HG03521 (cell line): ENCODE results near the gene PTK7.
"Not testable (repeated sequence)": the region's sequence is repeated elsewhere in the genome, so short reads cannot be mapped to it uniquely, and the experiment has no call there.

ENCODE experiments used
- ATAC-seq: cut with Tn5 transposase; IDR thresholded peaks from one replicate; pipeline ENCODE4 v1.9.1; 2021; ENCODE audit warnings: mild to moderate bottlenecking, moderate library complexity; ENCODE audit not compliant: unreplicated experiment

PTK7 gene

GRCh38 chr6:43075670-43076463 is at the start of gene PTK7:
PTK7 (plus strand) TSS chr6:43076314; CDS start chr6:43076489, 175 bp downstream.
- ATAC-seq = no peak

GRCh38 chr6:43026365-43026764 is 49.7 kb upstream of the PTK7 start:
- ATAC-seq = no peak

- no peak for ATAC-seq
Observed at GRCh38 chr6:43029120-43029519, 47.0 kb upstream of the PTK7 start.

- ATAC-seq = no peak
Observed at GRCh38 chr6:43032326-43032725, 43.8 kb upstream of the PTK7 start.

GRCh38 chr6:43033496-43034189 is 42.5 kb upstream of the PTK7 start:
- ATAC-seq = no peak

- no peak for ATAC-seq
Observed at GRCh38 chr6:43034190-43034525, 42.0 kb upstream of the PTK7 start.

- ATAC-seq = no peak
Observed at GRCh38 chr6:43035495-43036194, 40.5 kb upstream of the PTK7 start.

GRCh38 chr6:43036712-43037111 is 39.4 kb upstream of the PTK7 start:
- no peak for ATAC-seq

GRCh38 chr6:43037197-43037596 is 38.9 kb upstream of the PTK7 start:
- ATAC-seq = no peak

- ATAC-seq = no peak
Observed at GRCh38 chr6:43037706-43038105, 38.4 kb upstream of the PTK7 start.

GRCh38 chr6:43038727-43039126 is 37.4 kb upstream of the PTK7 start:
- no peak for ATAC-seq

GRCh38 chr6:43040542-43041257 is 35.4 kb upstream of the PTK7 start:
- ATAC-seq = no peak

GRCh38 chr6:43041475-43041874 is 34.6 kb upstream of the PTK7 start:
- ATAC-seq = not testable (repeated sequence)

GRCh38 chr6:43043310-43043709 is 32.8 kb upstream of the PTK7 start:
- no peak for ATAC-seq

GRCh38 chr6:43045371-43045930 is 30.7 kb upstream of the PTK7 start:
- ATAC-seq = no peak

- ATAC-seq = no peak
Observed at GRCh38 chr6:43047998-43048397, 28.1 kb upstream of the PTK7 start.

- no peak for ATAC-seq
Observed at GRCh38 chr6:43050981-43051380, 25.1 kb upstream of the PTK7 start.

GRCh38 chr6:43052225-43052841 is 23.8 kb upstream of the PTK7 start:
- ATAC-seq = no peak

GRCh38 chr6:43052842-43053544 is 23.1 kb upstream of the PTK7 start:
- no peak for ATAC-seq
